H1 (cell line): ENCODE measurements around the gene SYPL1. TPM values are rescaled to one million over a fixed set of nuclear protein-coding genes. Genes with fewer than 3 reads are reported as not detected.

Source experiments
- CTCF ChIA-PET: fragments of 300-600 bp; sonication (Branson Sonifier 250); formaldehyde crosslinking; loops from one replicate; lab custom pipeline; 2021; ENCODE audit not compliant: partially characterized antibody; lab: Charles Lee
- POLR2A ChIA-PET: fragments of 300-600 bp; sonication (Branson Sonifier 250); formaldehyde crosslinking; loops from one replicate; lab custom pipeline; 2021; ENCODE audit warnings: inconsistent platforms; ENCODE audit not compliant: partially characterized antibody; lab: Charles Lee
- DNase-seq, 2 experiments: peaks; one replicate each; pipeline versions ENCODE4 v3.0.0 to v3.0.0-alpha.2; 2010 to 2022; ENCODE audit warnings: low spot score in 2 of 2, low read depth in 1 of 2, mixed read lengths in 1 of 2
- FAIRE-seq: peaks from 2 replicates; lab custom pipeline; 2011; peaks lifted over from hg19 to GRCh38; lab: Jason Lieb, UNC
- H2AFZ ChIP-seq: 2 replicates; pipeline ENCODE4 v1.8.1; 2012; ENCODE audit warnings: low read length, inconsistent platforms
- H2AK5ac ChIP-seq: 2 replicates; pipeline ENCODE4 v1.6.1; 2013; ENCODE audit warnings: low read depth, low read length
- H2BK120ac ChIP-seq: replicated peaks from 2 replicates; pipeline ENCODE3; 2013; ENCODE audit warnings: low read depth, low read length, inconsistent platforms
- H2BK12ac ChIP-seq: 2 replicates; pipeline ENCODE4 v1.6.1; 2013; ENCODE audit warnings: low read depth, low read length
- H2BK15ac ChIP-seq: 2 replicates; pipeline ENCODE4 v1.6.1; 2013; ENCODE audit warnings: low read length
- H2BK20ac ChIP-seq: 2 replicates; pipeline ENCODE4 v1.6.1; 2013; ENCODE audit warnings: low read length
- H2BK5ac ChIP-seq: 2 replicates; pipeline ENCODE4 v1.6.1; 2013; ENCODE audit warnings: low read depth, low read length
- H3K14ac ChIP-seq: 2 replicates; pipeline ENCODE4 v1.6.1; 2013; ENCODE audit warnings: inconsistent platforms; ENCODE audit not compliant: insufficient read length
- H3K18ac ChIP-seq: 2 replicates; pipeline ENCODE4 v1.6.1; 2013; ENCODE audit warnings: low read length; ENCODE audit errors: extremely low read depth
- H3K23ac ChIP-seq: 2 replicates; pipeline ENCODE4 v1.6.1; 2013; ENCODE audit warnings: inconsistent platforms; ENCODE audit not compliant: insufficient read length
- H3K23me2 ChIP-seq: 2 replicates; pipeline ENCODE4 v1.6.1; 2013; ENCODE audit warnings: low read depth, low read length
- H3K27ac ChIP-seq: 2 replicates; pipeline ENCODE4 v1.6.1; 2011; ENCODE audit warnings: low read depth, low read length, inconsistent platforms
- H3K27me3 ChIP-seq, 4 experiments: replicated peaks in 1 of 4; 1 replicate in 1 of 4; 2 replicates in 3 of 4; pipeline versions ENCODE4 v1.6.1 to v1.8.1; 2011 to 2013; ENCODE audit warnings: low read length in 3 of 4, mild to moderate bottlenecking in 3 of 4, inconsistent platforms in 2 of 4, mixed read lengths in 2 of 4, moderate library complexity in 1 of 4; ENCODE audit not compliant: control insufficient read depth in 3 of 4, insufficient read depth in 3 of 4; ENCODE audit errors: extremely low read depth in 1 of 4
- H3K36me3 ChIP-seq, 4 experiments: 2 replicates each; pipeline versions ENCODE4 v1.6.1 to v1.8.1; 2011 to 2013; ENCODE audit warnings: mild to moderate bottlenecking in 4 of 4, low read length in 3 of 4, moderate library complexity in 2 of 4, control low read depth in 1 of 4, inconsistent platforms in 1 of 4; ENCODE audit not compliant: insufficient read depth in 4 of 4, control insufficient read depth in 2 of 4
- H3K4ac ChIP-seq: replicated peaks from 2 replicates; pipeline ENCODE3; 2013; ENCODE audit warnings: low read length, low read depth, mixed read lengths, inconsistent platforms; ENCODE audit not compliant: insufficient read length
- H3K4me1 ChIP-seq, 4 experiments: replicated peaks in 1 of 4; 1 replicate in 1 of 4; 2 replicates in 3 of 4; pipeline versions ENCODE4 v1.6.1 to v1.8.1; 2011 to 2013; ENCODE audit warnings: low read length in 3 of 4, inconsistent platforms in 2 of 4, mixed read lengths in 1 of 4; ENCODE audit not compliant: insufficient read depth in 4 of 4, control insufficient read depth in 3 of 4
- H3K4me2 ChIP-seq, 2 experiments: 2 replicates each; pipeline versions ENCODE4 v1.6.1 to v1.8.1; 2011 to 2013; ENCODE audit warnings: low read depth in 2 of 2, low read length in 2 of 2, control low read depth in 1 of 2, inconsistent platforms in 1 of 2, mild to moderate bottlenecking in 1 of 2; ENCODE audit not compliant: insufficient read depth in 1 of 2
- H3K4me3 ChIP-seq, 4 experiments: fragments of 200-600, 300-600 bp in 1 of 4; sonication (generic), shearing (Covaris generic), sonication (Bioruptor Twin) in 1 of 4; 2 replicates each; pipeline versions ENCODE4 v1.5.1 to v1.8.1; 2011 to 2016; ENCODE audit warnings: low read length in 4 of 4, low read depth in 3 of 4, control low read depth in 2 of 4, inconsistent platforms in 2 of 4, mild to moderate bottlenecking in 2 of 4, mixed read lengths in 1 of 4, moderate library complexity in 1 of 4; ENCODE audit not compliant: insufficient read depth in 2 of 4; ENCODE audit errors: extremely low read depth in 1 of 4
- H3K56ac ChIP-seq: replicated peaks from 2 replicates; pipeline ENCODE3; 2013; ENCODE audit warnings: low read depth, mild to moderate bottlenecking, mixed read lengths, low read length, inconsistent platforms; ENCODE audit not compliant: insufficient read length
- H3K79me1 ChIP-seq: 2 replicates; pipeline ENCODE4 v1.6.1; 2013; ENCODE audit warnings: low read depth, low read length, control low read depth
- H3K79me2 ChIP-seq, 2 experiments: 2 replicates each; pipeline versions ENCODE4 v1.6.1 to v1.8.1; 2012 to 2013; ENCODE audit warnings: low read length in 2 of 2, mild to moderate bottlenecking in 2 of 2, inconsistent platforms in 1 of 2; ENCODE audit not compliant: insufficient read depth in 2 of 2, control insufficient read depth in 1 of 2
- H3K9ac ChIP-seq, 4 experiments: replicated peaks in 1 of 4; 1 replicate in 1 of 4; 2 replicates in 3 of 4; pipeline versions ENCODE4 v1.6.1 to v1.8.1; 2011 to 2013; ENCODE audit warnings: low read depth in 3 of 4, low read length in 3 of 4, control low read depth in 2 of 4, mild to moderate bottlenecking in 2 of 4, moderate library complexity in 2 of 4, inconsistent platforms in 1 of 4; ENCODE audit errors: extremely low read depth in 1 of 4
- H3K9me3 ChIP-seq, 2 experiments: 2 replicates each; pipeline versions ENCODE4 v1.6.1 to v1.8.1; 2012 to 2013; ENCODE audit warnings: mild to moderate bottlenecking in 2 of 2, moderate library complexity in 2 of 2, control low read depth in 1 of 2, inconsistent platforms in 1 of 2, low read depth in 1 of 2, low read length in 1 of 2, mixed read lengths in 1 of 2; ENCODE audit not compliant: insufficient read depth in 2 of 2
- H4K20me1 ChIP-seq, 2 experiments: replicated peaks in 1 of 2; 2 replicates each; pipeline versions ENCODE3 to v1.8.1; 2011 to 2013; ENCODE audit warnings: inconsistent platforms in 2 of 2, low read length in 2 of 2, mild to moderate bottlenecking in 1 of 2; ENCODE audit not compliant: insufficient read depth in 2 of 2, control insufficient read depth in 1 of 2
- H4K5ac ChIP-seq: 2 replicates; pipeline ENCODE4 v1.6.1; 2013; ENCODE audit warnings: low read length, low read depth, mixed read lengths, inconsistent platforms; ENCODE audit not compliant: insufficient read length
- H4K8ac ChIP-seq: 2 replicates; pipeline ENCODE4 v1.8.0; 2013; ENCODE audit warnings: mild to moderate bottlenecking, moderate library complexity, low read length, inconsistent platforms; ENCODE audit not compliant: insufficient read depth; ENCODE audit errors: extremely low read depth
- H4K91ac ChIP-seq: replicated peaks from 2 replicates; pipeline ENCODE3; 2013; ENCODE audit warnings: low read length, mixed read lengths, inconsistent platforms; ENCODE audit not compliant: insufficient read length
- ATF2 ChIP-seq: IDR thresholded peaks from 2 replicates; pipeline ENCODE4 v1.6.1; 2012; ENCODE audit warnings: low read length, inconsistent platforms
- CEBPB ChIP-seq: IDR thresholded peaks from 2 replicates; pipeline ENCODE4 v1.6.1; 2012; ENCODE audit warnings: low read depth, low read length
- GTF2F1 ChIP-seq: IDR thresholded peaks from 2 replicates; pipeline ENCODE4 v1.6.1; 2012; ENCODE audit warnings: low read depth, low read length, improper control_type of control experiment, borderline replicate concordance
- HDAC2 ChIP-seq, 2 experiments: fragments of 300-600 bp in 1 of 2; sonication (generic) in 1 of 2; IDR thresholded peaks; 2 replicates each; pipeline ENCODE4 v1.6.1; 2011 to 2012; ENCODE audit warnings: low read depth in 2 of 2, low read length in 2 of 2, mild to moderate bottlenecking in 2 of 2, moderate library complexity in 2 of 2, borderline replicate concordance in 1 of 2, inconsistent platforms in 1 of 2
- JUND ChIP-seq: IDR thresholded peaks from 2 replicates; pipeline ENCODE4 v1.6.1; 2011; ENCODE audit warnings: mild to moderate bottlenecking, improper control_type of control experiment, low read length
- MAFK ChIP-seq: IDR thresholded peaks from 2 replicates; pipeline ENCODE4 v1.6.1; 2012; ENCODE audit warnings: low read depth, mild to moderate bottlenecking, improper control_type of control experiment, low read length
- RAD21 ChIP-seq, 2 experiments: IDR thresholded peaks in 1 of 2; conservative IDR thresholded peaks in 1 of 2; 2 replicates each; pipeline ENCODE4 v1.6.1; 2011; ENCODE audit warnings: low read depth in 2 of 2, low read length in 2 of 2, improper control_type of control experiment in 1 of 2, inconsistent platforms in 1 of 2, mild to moderate bottlenecking in 1 of 2, moderate library complexity in 1 of 2
- RXRA ChIP-seq: IDR thresholded peaks from 2 replicates; pipeline ENCODE4 v1.6.1; 2011; ENCODE audit warnings: low read depth, mild to moderate bottlenecking, low read length, moderate library complexity; ENCODE audit not compliant: insufficient read depth
- SAP30 ChIP-seq: fragments of 300-600 bp; sonication (generic); IDR thresholded peaks from 2 replicates; pipeline ENCODE4 v1.7.1; 2012; ENCODE audit warnings: low read length, moderate library complexity, mild to moderate bottlenecking, inconsistent platforms; ENCODE audit not compliant: insufficient read depth, insufficient replicate concordance
- SIX5 ChIP-seq: IDR thresholded peaks from 2 replicates; pipeline ENCODE4 v1.6.1; 2011; ENCODE audit warnings: mild to moderate bottlenecking, low read depth, low read length
- WGBS, 2 experiments: shearing (Covaris generic) in 1 of 2; methylation state at CpG; one replicate each; pipeline versions ENCODE4 v1.1.6 to v1.1.7; 2013 to 2015; ENCODE audit warnings: low lambda C conversion rate in 2 of 2, mixed read lengths in 2 of 2, inconsistent platforms in 1 of 2, low coverage in 1 of 2, missing lambda C conversion rate in 1 of 2; ENCODE audit not compliant: insufficient replicate concordance in 2 of 2, insufficient coverage in 1 of 2, insufficient read length in 1 of 2; ENCODE audit errors: extremely low coverage in 1 of 2, missing lambda C conversion rate in 1 of 2; 5-methylcytosine and 5-hydroxymethylcytosine counted together
- polyA plus RNA-seq, 7 experiments: library from polyadenylated mRNA; depleted of rRNA in 3 of 7; stranded (reverse) in 5 of 7; unstranded in 2 of 7; fragments of >200 nt in 5 of 7; fragments of 200-250 nt in 2 of 7; gene quantifications; 1 replicate in 5 of 7; 2 replicates in 1 of 7; 4 replicates in 1 of 7; pipeline versions ENCODE4 v1.2.1 to v1.2.3, GENCODE V29; 2011 to 2013; ENCODE audit warnings: missing spikeins in 2 of 7, mixed read lengths in 2 of 7
- total RNA-seq: library from RNA; stranded (reverse); fragmentation: NEBNext Ultra II Directional; extraction: Animal tissue kit (Norgen Biotek cat#: 25700); gene quantifications from 2 replicates; pipeline ENCODE4 v1.2.1, GENCODE V29; 2021

The SYPL1 gene
- total and polyA plus RNA-seq, 2 of the 8 experiments (the other 6 are each of a cell fraction or from before 2014, with no cell fraction given), result 44.9 to 57.7 TPM

- Histone ChIP-seq H3K9ac (no peak overlapping the region), H2AK5ac (no peak overlapping the region), H3K27me3 (no peaks in the 10 kb centered on the region), H3K4ac (no peak overlapping the region), H4K8ac (no peak overlapping the region), H4K91ac (no peak overlapping the region), H2BK12ac (no peak overlapping the region), H3K27ac (no peak overlapping the region), H3K4me2 (no peak overlapping the region), H3K23ac (no peak overlapping the region), H2AFZ (no peak overlapping the region), H2BK5ac (no peak overlapping the region), H2BK120ac (no peak overlapping the region), H3K4me3 (no peak overlapping the region), H2BK15ac (no peak overlapping the region), H3K18ac (no peak overlapping the region), H3K79me2 (no peaks in the 10 kb centered on the region), H4K5ac (no peak overlapping the region), H3K14ac (no peak overlapping the region), H3K9me3 (no peaks in the 10 kb centered on the region), H3K36me3 (no peaks in the 10 kb centered on the region), H2BK20ac (no peak overlapping the region), H3K23me2 (no peaks in the 10 kb centered on the region), H3K4me1 (no peaks in the 10 kb centered on the region), H3K79me1 (no peaks in the 10 kb centered on the region), H4K20me1 (no peaks in the 10 kb centered on the region), H3K56ac (no peak overlapping the region)
- POLR2A ChIA-PET, result interaction anchor here (1.0 kb wide), 1 partner anchor 17 kb away, joined by 3 read pairs; no protein-coding TSS in a partner anchor
- FAIRE-seq (no peak), DNase-seq (no peak)
- 87% methylated on average over 7 of the region's 7 CpGs; no CpG with 5 or more reads in 1 of the 2 experiments for WGBS, 2 experiments
- CTCF ChIA-PET, result interaction anchor here (0.6 to 1.0 kb wide), 6 partner anchors 12 to 523 kb away, joined by 3 to 4 read pairs (median 3); no protein-coding TSS in a partner anchor
- TF ChIP-seq SIX5, result no peak
- TF ChIP-seq CEBPB, result no peak
- TF ChIP-seq JUND, result no peak
- no peak for TF ChIP-seq SAP30
- no peak for TF ChIP-seq RXRA
- no peak for TF ChIP-seq RAD21 (IDR thresholded peaks at IDR 0.05 in 1 of 2, conservative IDR thresholded peaks at IDR 0.05 in 1 of 2; ENCODE audit: low read depth in 2 of 2, low read length in 2 of 2)
- TF ChIP-seq ATF2, result no peak
- TF ChIP-seq MAFK, result no peak
- TF ChIP-seq HDAC2 (IDR thresholded peaks at IDR 0.05; ENCODE audit: borderline replicate concordance in 1 of 2, low read depth in 2 of 2, low read length in 2 of 2), result no peak
- no peak for TF ChIP-seq GTF2F1
These were observed 14.2 kb upstream of the SYPL1 start for GRCh38 chr7:106126170-106126938.
